GM19035 (cell line): Measurements from ENCODE around the gene PIWIL4.
"Not testable (repeated sequence)": the region's sequence is repeated elsewhere in the genome, so short reads cannot be mapped to it uniquely, and the experiment has no call there.

Source experiments
- ATAC-seq: cut with Tn5 transposase; IDR thresholded peaks from one replicate; pipeline ENCODE4 v1.9.1; 2021; ENCODE audit not compliant: unreplicated experiment

Gene PIWIL4

DNA sequence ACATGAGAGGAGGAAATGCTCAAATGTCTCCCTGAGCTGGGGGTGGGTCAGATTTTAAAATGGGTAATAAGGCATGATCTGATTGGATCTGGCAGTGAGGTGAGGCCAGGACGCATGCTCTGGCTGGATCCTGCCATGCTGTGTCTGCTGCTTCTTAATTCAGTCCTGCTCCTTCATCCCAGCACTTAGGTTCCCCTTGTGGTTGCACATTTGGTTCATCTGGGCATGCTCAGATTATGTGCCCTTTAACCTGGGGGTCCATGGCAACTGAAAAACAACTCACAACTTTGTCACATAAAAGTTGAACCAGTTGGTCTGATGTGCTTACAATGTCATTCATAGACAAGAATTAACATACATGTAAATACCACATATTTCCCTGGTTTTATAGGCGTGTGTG is 67.9 kb downstream of the PIWIL4 start:
- no peak for ATAC-seq

DNA sequence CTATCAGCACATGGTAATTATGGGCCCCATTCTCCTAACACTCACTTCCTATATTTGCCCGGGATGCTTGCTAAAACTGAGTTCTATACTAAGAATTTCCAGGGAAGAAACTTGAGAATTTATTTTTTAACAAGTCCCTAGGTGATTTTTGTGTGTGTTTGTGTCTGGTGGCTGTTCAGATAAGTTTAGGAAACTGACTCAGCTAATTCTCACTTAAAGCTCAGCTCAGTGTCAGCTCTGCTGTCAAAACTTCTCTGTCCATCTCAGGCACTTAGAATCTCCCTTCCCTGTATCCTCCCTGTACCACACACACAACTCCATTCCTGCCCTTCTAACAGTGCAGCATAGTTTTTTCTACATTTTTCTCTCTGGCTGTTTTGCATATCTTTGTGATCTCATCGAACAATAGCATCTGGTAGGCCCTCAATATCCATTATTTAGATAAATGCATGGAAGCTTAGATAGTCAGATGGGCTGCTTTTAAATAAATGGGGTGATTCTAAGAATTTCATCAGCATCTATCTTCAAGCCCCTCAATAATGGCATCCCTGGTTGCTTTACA is 69.3 kb downstream of the PIWIL4 start:
- ATAC-seq = no peak

GRCh38 chr11:94638301-94638901 is 71.2 kb downstream of the PIWIL4 start:
- no peak for ATAC-seq

GRCh38 chr11:94638902-94639373 is 71.8 kb downstream of the PIWIL4 start:
- ATAC-seq = no peak

- ATAC-seq = no peak
Observed at GRCh38 chr11:94639901-94640721, 72.9 kb downstream of the PIWIL4 start.

DNA sequence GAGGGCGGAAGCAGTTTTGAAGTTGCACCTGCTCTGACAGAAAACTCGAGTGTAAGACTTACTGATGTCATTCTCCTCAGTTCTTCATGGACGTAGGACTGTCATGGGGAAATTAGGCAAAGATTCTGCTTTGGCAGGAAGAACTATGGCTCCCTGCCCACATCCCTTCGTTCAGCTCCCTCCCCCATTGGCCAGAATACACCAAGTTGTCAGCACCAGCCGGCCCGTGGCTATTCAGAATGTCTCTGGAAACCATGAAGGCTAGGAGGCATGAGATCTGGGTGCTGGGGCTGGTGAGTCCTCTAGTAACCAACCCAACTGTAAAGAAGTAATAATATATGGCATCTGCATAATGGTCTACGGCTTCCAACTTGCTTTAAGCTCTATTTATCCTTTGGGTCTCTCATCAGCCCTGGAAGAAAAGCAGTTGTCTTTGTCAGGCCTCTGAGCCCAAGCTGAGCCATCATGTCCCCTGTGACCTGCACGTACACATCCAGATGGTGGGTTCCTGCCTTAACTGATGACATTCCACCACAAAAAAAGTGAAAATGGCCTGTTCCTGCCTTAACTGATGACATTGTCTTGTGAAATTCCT is 74.1 kb downstream of the PIWIL4 start:
- ATAC-seq = no peak

- not testable (repeated sequence) for ATAC-seq
Observed at GRCh38 chr11:94643186-94643585, 76.0 kb downstream of the PIWIL4 start.

DNA sequence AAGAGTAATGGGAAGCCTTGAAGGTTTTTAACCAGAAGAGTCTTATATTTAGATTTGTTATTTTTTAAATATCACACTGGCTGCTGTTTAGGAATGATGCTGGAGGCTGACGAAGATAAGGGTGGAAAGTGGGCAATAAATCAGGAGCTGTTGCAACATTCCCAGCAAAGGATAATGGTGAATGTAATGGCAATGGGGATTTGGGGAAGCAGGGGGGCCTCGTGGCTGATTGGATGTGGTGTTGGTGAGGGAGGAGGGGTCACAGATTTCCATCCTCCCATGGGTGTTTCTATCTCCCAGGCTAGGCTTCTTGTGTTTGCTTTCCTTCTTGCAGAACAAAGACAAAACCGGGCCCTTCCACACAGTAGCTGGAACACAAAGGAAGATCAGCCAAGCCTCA is 80.8 kb downstream of the PIWIL4 start:
- no peak for ATAC-seq

GRCh38 chr11:94648789-94649188 is 81.6 kb downstream of the PIWIL4 start:
- no peak for ATAC-seq

DNA sequence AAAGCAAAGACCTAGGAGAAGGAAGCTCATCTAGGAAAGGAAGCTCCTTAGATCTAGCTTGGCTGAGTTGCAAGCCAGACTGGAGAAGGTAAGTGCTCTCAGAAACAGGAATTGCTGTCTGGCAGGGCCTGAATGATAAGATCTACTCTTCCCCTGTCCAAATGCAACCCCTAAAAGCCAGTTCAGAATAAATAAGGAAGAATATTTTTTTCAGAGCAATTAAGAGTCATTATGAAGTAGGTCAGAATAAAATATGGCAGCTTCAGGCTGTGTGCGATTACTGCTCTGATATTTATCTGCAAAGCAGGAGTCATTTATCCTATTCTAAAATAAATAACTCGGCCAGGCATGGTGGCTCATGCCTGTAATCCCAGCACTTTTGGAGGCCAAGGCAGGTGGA is 82.1 kb downstream of the PIWIL4 start:
- no peak for ATAC-seq

DNA sequence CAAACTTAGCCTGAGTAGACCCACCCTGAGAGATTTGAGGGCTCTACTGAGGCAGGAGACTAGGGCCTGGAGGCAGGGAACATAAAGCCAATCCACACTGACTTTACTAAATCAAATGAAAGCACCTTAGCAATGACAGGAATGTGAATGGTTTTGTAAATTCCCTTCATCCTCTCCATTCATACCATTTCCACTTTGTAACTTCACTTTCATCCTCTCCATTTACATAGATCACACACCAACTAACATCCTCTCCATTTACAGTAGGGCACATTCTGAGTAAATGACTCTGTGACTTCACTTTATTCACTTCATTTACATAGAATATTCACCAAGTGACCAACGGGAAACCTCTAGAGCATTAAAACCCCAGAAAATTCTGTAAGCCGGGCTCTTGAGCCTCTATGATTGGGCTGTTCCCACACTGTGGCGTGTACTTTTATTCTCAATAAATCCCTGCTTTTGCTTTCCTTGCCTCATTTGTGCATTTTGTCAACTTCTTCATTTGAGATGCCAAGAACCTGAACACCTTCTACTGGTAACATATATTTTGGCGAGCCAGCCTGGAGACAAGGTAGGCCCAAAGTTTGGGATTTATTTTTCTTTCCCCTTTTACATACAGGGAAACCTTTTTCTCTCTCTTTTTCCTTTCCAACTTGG is 82.9 kb downstream of the PIWIL4 start:
- no peak for ATAC-seq

GRCh38 chr11:94650756-94651155 is 83.6 kb downstream of the PIWIL4 start:
- ATAC-seq = no peak

GRCh38 chr11:94652735-94653284 is 85.6 kb downstream of the PIWIL4 start:
- ATAC-seq = no peak

DNA sequence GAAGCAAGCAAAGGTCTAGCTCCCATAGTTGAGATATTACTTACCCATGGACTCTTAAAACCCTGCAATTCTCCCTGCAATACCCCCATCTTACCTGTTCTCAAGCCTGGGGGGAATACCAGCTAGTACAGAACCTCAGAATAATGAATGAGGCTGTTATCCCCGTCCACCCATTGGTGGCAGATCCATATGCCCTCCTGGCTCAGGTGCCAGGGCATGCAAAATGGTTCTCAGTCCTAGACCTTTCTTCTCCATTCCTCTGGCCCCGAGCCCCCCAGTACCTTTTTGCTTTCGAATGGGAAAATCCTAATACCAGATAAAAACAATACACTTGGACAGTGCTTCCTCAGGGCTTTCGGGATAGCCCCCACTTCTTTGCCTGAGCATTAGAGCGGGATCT is 86.4 kb downstream of the PIWIL4 start:
- no peak for ATAC-seq

GRCh38 chr11:94654201-94654600 is 87.0 kb downstream of the PIWIL4 start:
- ATAC-seq = no peak

GRCh38 chr11:94655291-94655690 is 88.1 kb downstream of the PIWIL4 start:
- ATAC-seq = no peak

DNA sequence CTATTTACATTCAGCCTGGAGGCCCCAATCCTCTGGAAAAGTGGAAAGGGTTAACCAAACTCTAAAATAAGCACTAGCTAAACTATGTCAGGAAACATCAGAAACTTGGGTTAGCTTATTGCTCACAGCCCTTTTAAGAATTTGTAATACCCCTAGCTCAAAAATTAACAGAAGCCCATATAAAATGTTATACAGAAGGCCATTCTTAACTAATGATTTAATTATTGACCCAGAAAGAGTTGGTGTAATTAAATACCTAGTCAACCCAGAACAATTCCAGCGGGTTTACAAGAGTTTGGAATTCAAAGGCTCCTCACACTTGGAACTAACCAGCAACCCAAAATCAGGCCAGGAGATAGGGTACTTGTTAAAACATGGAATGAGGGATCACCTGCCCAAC is 88.8 kb downstream of the PIWIL4 start:
- ATAC-seq = no peak

- ATAC-seq = no peak
Observed at GRCh38 chr11:94656968-94657367, 89.8 kb downstream of the PIWIL4 start.

DNA sequence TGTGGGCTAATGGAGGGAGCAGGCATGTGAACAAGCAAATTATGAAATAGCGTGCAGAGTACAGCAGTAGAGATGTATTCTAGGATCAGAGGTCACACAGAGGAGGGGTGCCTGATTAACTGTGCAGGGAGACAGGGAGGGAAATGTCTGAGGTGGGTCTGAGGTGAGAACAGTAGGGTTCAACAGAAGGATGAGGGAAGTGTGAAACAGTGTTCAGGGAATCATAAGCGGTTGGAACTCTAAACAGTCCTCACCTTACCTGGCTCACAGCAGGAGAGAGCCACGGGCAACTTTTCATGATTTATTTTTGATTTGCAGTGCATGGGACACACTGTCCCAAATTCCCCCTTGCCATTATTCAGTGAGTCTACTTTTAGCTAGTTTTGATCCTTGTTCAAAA is 90.5 kb downstream of the PIWIL4 start:
- ATAC-seq = no peak

DNA sequence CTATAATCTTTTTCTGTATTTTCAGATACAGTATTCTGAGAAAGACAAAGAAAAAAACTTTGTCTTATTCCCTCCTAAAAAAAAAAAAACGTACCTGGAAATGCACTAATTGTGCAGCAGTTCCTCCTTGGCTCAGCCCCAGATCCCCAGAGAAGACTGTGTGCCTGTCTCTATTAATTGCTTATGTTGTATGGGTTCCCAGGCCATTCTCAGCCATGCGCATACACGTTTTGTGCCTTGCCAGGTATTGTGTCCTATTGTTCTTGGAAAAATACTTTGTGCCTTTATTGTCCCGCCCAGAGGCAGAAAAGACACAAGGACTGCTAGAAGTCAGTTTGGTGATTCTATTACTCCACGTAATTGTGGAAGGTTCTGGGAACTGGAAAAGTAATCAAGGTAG is 91.2 kb downstream of the PIWIL4 start:
- no peak for ATAC-seq

DNA sequence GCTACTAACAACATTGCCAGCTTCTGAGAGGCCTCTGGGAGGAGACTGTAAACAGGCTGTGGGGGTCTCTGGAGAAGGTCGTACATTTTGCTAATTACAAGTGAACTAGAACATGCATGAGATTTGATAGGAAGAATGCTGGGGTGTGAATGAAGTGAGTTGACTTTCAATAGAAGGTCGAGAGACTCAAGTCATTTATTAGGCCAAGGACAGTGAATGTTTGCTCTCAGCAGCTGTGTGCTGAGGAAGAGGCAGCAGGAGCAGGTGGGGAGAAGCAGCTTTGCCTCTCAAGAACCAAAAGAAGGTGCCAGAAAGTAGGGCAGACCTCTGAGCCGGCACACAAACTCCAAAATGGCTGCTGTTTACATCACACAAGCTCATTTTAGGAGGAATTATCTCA is 91.7 kb downstream of the PIWIL4 start:
- ATAC-seq = no peak
